Effector memory CD4-positive, alpha-beta T cell (primary cell): ENCODE results near the gene HOXD12.

ENCODE experiments used
- DNase-seq, 3 donors: peaks; one replicate each; pipeline ENCODE4 v3.0.0-alpha.2; 2020
- H3K27ac ChIP-seq: 2 replicates; pipeline ENCODE4 v1.7.0; 2013; ENCODE audit warnings: mild to moderate bottlenecking, low read length, moderate library complexity; ENCODE audit not compliant: insufficient read depth, poor library complexity, severe bottlenecking
- H3K27me3 ChIP-seq: replicated peaks from 2 replicates; pipeline ENCODE4 v1.7.0; 2013; ENCODE audit warnings: mild to moderate bottlenecking, low read length; ENCODE audit not compliant: insufficient read depth, control insufficient read depth, poor library complexity, severe bottlenecking
- H3K36me3 ChIP-seq: 2 replicates; pipeline ENCODE4 v1.7.0; 2013; ENCODE audit warnings: mild to moderate bottlenecking, low read length, moderate library complexity; ENCODE audit not compliant: control insufficient read depth, insufficient read depth
- H3K4me1 ChIP-seq: 2 replicates; pipeline ENCODE4 v1.7.0; 2013; ENCODE audit warnings: low read length, mild to moderate bottlenecking; ENCODE audit not compliant: control insufficient read depth, insufficient read depth, poor library complexity, severe bottlenecking
- H3K4me3 ChIP-seq: 2 replicates; pipeline ENCODE4 v1.7.0; 2013; ENCODE audit warnings: low read length, low read depth, mild to moderate bottlenecking; ENCODE audit not compliant: insufficient read depth, poor library complexity, severe bottlenecking
- H3K9me3 ChIP-seq: 2 replicates; pipeline ENCODE4 v1.7.0; 2013; ENCODE audit warnings: mild to moderate bottlenecking, low read length, moderate library complexity; ENCODE audit not compliant: control insufficient read depth

Gene HOXD12

GRCh38 chr2:176114120-176114929 lies 14.7 kb downstream of the HOXD12 start:
- no peak overlapping the region for H3K4me3 ChIP-seq
- no peak for DNase-seq
- H3K4me1 ChIP-seq = no peaks in the 10 kb centered on the region
- H3K9me3 ChIP-seq = no peaks in the 10 kb centered on the region
- no peak overlapping the region for H3K27ac ChIP-seq
- peaks cover 95% of the 10 kb centered on the region for H3K27me3 ChIP-seq
- no peaks in the 10 kb centered on the region for H3K36me3 ChIP-seq

GRCh38 chr2:176114930-176115625 lies 15.5 kb downstream of the HOXD12 start:
- peaks cover 94% of the 10 kb centered on the region for H3K27me3 ChIP-seq
- no peaks in the 10 kb centered on the region for H3K9me3 ChIP-seq
- no peak overlapping the region for H3K4me3 ChIP-seq
- no peaks in the 10 kb centered on the region for H3K4me1 ChIP-seq
- no peak overlapping the region for H3K27ac ChIP-seq
- H3K36me3 ChIP-seq = no peaks in the 10 kb centered on the region
- DNase-seq = no peak

DNA sequence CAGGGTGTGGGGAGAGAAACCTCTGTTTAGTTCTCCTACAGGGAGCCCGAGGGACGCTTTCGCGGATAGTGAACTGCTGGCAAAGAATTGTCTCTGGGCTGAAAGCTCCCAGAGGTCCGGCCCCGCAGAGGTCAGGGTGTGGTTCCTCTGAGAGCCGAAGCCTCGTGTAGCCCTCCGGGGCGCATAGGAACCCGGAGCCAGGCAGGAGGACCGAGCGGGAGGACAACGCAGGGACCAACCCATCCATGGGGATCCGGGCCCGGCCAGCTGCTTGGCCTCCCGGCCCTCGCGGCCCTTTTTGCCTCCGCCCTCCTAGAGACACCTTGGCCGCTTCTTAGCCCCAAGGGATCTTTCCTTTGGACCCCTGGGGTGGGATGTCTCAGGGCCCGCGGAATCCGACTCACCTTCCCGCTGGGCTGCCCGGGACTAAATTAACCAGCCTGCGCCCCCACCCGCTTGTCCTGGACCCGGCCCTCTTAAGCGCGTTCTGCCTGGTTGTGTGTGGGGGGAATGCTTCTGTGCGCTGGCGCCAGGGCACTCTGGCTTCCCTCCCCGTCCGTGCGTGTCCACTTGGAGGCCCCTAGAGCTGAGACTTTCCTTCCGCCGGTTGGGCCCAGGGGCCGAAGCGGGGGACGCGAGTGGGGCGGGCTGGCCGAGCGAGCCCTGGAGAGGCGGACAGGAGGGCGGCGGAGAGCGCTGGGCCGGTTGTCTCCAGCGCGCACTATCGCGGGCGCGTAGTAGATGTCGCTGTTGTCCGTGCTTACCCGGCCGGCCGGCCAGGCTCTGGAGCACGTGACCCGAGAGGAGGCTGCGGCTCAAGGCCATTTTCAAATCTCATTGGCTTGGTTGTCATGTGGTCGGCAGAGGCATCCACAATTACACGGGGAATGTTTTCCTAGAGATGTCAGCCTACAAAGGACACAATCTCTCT lies 16.6 kb downstream of the HOXD12 start, which contains the start of gene HOXD10:
Gene HOXD10, plus strand, starts transcription at position 896 of the 931 bp plus-strand sequence. CDS start 56 bp downstream, outside the sequence.
- no peaks in the 10 kb centered on the region for H3K4me1 ChIP-seq
- DNase-seq = no peak
- no peaks in the 10 kb centered on the region for H3K9me3 ChIP-seq
- no peak within 1 kb of the TSS for H3K4me3 ChIP-seq
- H3K36me3 ChIP-seq = no peaks in the 10 kb centered on the region
- no peak within 1 kb of the TSS for H3K27ac ChIP-seq
- peaks cover 94% of the 10 kb centered on the region for H3K27me3 ChIP-seq

DNA sequence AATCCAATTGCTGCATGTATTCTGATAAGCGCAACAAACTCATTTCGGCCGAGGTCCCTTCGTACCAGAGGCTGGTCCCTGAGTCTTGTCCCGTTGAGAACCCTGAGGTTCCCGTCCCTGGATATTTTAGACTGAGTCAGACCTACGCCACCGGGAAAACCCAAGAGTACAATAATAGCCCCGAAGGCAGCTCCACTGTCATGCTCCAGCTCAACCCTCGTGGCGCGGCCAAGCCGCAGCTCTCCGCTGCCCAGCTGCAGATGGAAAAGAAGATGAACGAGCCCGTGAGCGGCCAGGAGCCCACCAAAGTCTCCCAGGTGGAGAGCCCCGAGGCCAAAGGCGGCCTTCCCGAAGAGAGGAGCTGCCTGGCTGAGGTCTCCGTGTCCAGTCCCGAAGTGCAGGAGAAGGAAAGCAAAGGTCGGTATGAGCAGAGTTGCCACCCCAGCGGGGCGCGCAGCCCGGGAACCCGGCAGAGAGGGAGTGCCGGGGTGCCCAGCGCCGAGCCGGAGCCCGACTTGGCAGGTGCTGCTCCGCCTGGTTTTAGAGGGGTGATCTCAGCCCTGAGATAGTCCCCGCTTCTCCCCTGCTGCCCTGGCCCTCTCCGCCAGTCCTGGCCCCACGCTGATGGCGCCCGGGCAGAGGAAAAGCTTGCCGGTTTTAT lies 17.7 kb downstream of the HOXD12 start:
- no peak overlapping the region for H3K4me3 ChIP-seq
- peaks cover 5% of the 10 kb centered on the region for H3K4me1 ChIP-seq
- H3K27ac ChIP-seq = no peak overlapping the region
- no peaks in the 10 kb centered on the region for H3K9me3 ChIP-seq
- no peaks in the 10 kb centered on the region for H3K36me3 ChIP-seq
- DNase-seq = no peak
- peaks cover 94% of the 10 kb centered on the region for H3K27me3 ChIP-seq

DNA sequence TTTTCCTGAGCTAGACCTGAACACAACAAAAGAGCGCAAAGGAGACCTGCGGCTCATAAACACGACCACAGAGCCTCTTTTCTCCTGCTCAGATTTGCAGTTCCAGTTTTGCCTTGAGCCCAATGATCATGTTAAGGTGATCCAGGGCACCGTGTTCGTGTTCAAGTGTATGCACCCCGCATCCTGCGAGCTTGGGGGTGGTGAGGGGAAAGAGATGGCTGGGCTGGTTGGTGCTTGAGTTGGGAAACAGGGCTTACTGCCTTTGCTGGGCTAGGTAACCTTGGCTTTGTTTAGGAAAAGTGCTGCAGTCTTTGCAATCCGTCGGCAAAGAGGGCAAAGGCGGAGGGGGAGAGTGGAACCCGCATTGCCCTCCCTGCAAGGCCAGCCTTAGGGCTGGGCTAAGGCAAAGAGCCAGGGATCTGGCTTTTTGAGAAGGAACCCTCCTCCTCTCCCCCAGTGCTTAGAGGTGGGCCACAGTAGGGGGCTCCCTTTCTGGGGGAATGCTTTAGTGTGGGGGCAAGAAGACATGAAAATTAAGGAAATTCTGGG lies 18.3 kb downstream of the HOXD12 start:
- H3K9me3 ChIP-seq = no peaks in the 10 kb centered on the region
- peaks cover 93% of the 10 kb centered on the region for H3K27me3 ChIP-seq
- DNase-seq = no peak
- H3K4me3 ChIP-seq = no peak overlapping the region
- no peaks in the 10 kb centered on the region for H3K36me3 ChIP-seq
- H3K4me1 ChIP-seq = peaks cover 11% of the 10 kb centered on the region
- no peak overlapping the region for H3K27ac ChIP-seq

GRCh38 chr2:176118601-176119339 lies 19.2 kb downstream of the HOXD12 start:
- Histone ChIP-seq H3K27ac (no peak overlapping the region), H3K4me3 (no peak overlapping the region), H3K4me1 (peaks cover 17% of the 10 kb centered on the region), H3K36me3 (no peaks in the 10 kb centered on the region), H3K27me3 (peaks cover 93% of the 10 kb centered on the region), H3K9me3 (no peaks in the 10 kb centered on the region)
- DNase-seq = no peak

GRCh38 chr2:176120364-176121189 lies 21.0 kb downstream of the HOXD12 start:
- no peak overlapping the region for H3K27ac ChIP-seq
- DNase-seq = no peak
- H3K36me3 ChIP-seq = no peaks in the 10 kb centered on the region
- H3K4me1 ChIP-seq = peaks cover 17% of the 10 kb centered on the region
- H3K4me3 ChIP-seq = no peak overlapping the region
- H3K27me3 ChIP-seq = peaks cover 94% of the 10 kb centered on the region
- H3K9me3 ChIP-seq = no peaks in the 10 kb centered on the region

GRCh38 chr2:176121190-176122051 lies 21.8 kb downstream of the HOXD12 start:
- Histone ChIP-seq H3K36me3 (no peaks in the 10 kb centered on the region), H3K27me3 (peaks cover 93% of the 10 kb centered on the region), H3K27ac (no peak overlapping the region), H3K4me3 (no peak overlapping the region), H3K9me3 (no peaks in the 10 kb centered on the region), H3K4me1 (peaks cover 17% of the 10 kb centered on the region)
- DNase-seq = no peak
